ACC112 (cell line): ENCODE measurements around the gene TNN.
"Not testable (repeated sequence)": the region's sequence is repeated elsewhere in the genome, so short reads cannot be mapped to it uniquely, and the experiment has no call there.

Experiments used
- H2AFZ ChIP-seq: fragments of 200-600 bp; sonication (generic); one replicate; pipeline ENCODE4 v1.6.0; 2017; ENCODE audit warnings: antibody characterized with exemption, low read length; ENCODE audit not compliant: unreplicated experiment
- H3K27ac ChIP-seq: fragments of 200-600 bp; sonication (generic); 2 replicates; pipeline ENCODE4 v1.5.1; 2014; ENCODE audit warnings: low read depth, mild to moderate bottlenecking, antibody characterized with exemption, low read length, moderate library complexity
- H3K27me3 ChIP-seq: fragments of 200-600 bp; sonication (generic); 2 replicates; pipeline ENCODE4 v1.6.1; 2014; ENCODE audit warnings: mild to moderate bottlenecking, antibody characterized with exemption, low read length, moderate library complexity, mixed read lengths; ENCODE audit not compliant: insufficient read depth
- H3K36me3 ChIP-seq: fragments of 200-600 bp; sonication (generic); 2 replicates; pipeline ENCODE4 v1.6.1; 2016; ENCODE audit warnings: mild to moderate bottlenecking, antibody characterized with exemption, low read length, moderate library complexity, mixed read lengths; ENCODE audit not compliant: insufficient read depth
- H3K4me1 ChIP-seq: fragments of 200-600 bp; sonication (generic); one replicate; pipeline ENCODE4 v1.6.1; 2016; ENCODE audit warnings: low read length, mixed read lengths; ENCODE audit not compliant: insufficient read depth, unreplicated experiment, control insufficient read depth
- H3K4me3 ChIP-seq: fragments of 200-600 bp; sonication (generic); 2 replicates; pipeline ENCODE4 v1.5.1; 2014; ENCODE audit warnings: mild to moderate bottlenecking, low read depth, low read length
- H3K79me2 ChIP-seq: fragments of 200-600 bp; sonication (generic); one replicate; pipeline ENCODE4 v1.6.0; 2016; ENCODE audit warnings: low read length; ENCODE audit not compliant: control insufficient read depth, unreplicated experiment, insufficient read depth

Gene TNN

DNA sequence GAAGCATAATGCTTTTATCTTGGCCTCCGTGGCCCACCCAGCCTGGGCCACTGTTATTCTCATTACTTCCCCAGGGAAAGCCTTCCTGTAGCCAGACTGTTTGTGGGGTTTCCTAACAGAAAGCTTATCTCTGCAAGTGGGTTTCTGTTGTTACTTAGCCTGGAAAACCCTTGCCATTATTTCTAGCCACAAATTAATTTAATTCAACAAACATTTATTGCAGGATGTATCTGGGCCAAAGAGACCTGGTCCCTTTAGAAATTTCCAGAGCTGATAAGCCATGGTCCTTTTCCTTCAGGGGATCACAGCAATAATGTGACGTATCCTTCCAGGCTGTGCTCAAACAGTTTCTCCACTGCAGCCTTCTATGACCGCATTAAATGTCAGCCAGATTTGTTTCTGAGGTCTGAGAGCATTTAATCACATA, 20.9 kb downstream of the TNN start:
- Histone ChIP-seq H3K4me1 (no peaks in the 10 kb centered on the region), H2AFZ (no peak overlapping the region), H3K79me2 (no peaks in the 10 kb centered on the region), H3K27ac (no peak overlapping the region), H3K4me3 (no peak overlapping the region), H3K27me3 (peaks cover 12% of the 10 kb centered on the region), H3K36me3 (no peaks in the 10 kb centered on the region)

DNA sequence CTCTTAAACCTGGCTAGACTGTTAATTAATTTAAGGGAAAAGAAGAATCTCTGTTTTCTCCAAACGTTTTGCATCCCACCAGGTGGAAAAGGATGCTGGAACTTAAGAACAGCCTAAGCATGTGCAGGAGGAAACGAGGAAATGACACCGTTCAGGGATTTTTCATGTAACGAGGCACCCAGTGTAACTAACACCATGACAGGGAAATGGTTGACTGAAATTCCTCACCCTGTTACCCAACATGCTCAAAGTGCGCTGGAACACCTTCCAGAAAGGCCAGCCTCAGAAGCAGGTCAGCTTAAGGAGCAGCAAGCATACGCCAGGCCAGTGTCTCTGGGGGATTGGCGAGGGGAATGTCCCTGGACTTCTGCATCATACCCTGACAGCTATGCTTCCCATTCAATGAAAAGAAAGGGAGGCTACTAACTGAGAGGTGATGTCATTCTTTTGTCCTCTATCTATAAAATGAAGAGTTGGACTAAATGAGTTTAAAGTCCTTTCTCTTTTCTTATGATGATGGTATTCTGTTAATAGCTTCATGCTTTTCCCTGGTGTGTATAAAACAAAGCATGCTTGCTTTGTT, 21.6 kb downstream of the TNN start:
- H3K79me2 ChIP-seq, result no peaks in the 10 kb centered on the region
- H3K27me3 ChIP-seq, result peaks cover 12% of the 10 kb centered on the region
- H3K4me3 ChIP-seq, result no peak overlapping the region
- no peak overlapping the region for H2AFZ ChIP-seq
- H3K36me3 ChIP-seq, result no peaks in the 10 kb centered on the region
- H3K4me1 ChIP-seq, result no peaks in the 10 kb centered on the region
- no peak overlapping the region for H3K27ac ChIP-seq

DNA sequence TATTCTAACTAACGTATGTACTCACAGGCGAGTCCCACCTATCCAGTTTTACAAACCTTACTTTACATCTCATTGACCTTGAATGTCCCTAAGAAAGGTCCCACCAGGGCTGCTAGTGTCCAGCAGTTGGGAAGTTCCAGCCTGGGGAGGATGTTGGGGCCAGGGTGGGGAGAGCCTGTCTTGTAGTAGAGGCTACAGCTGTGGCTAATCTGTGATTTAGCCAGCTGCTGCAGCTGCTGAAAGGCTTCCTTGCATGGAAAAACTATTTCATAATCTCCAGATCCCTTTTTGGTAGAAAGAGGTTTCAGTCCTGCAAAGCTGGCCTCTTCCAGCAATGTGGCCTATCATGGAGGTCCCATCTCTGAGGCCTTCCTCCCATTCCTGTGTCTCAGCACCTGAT, 23.1 kb downstream of the TNN start:
- no peak overlapping the region for H2AFZ ChIP-seq
- H3K4me1 ChIP-seq, result no peaks in the 10 kb centered on the region
- H3K79me2 ChIP-seq, result no peaks in the 10 kb centered on the region
- H3K36me3 ChIP-seq, result no peaks in the 10 kb centered on the region
- H3K4me3 ChIP-seq, result no peak overlapping the region
- H3K27me3 ChIP-seq, result peaks cover 12% of the 10 kb centered on the region
- H3K27ac ChIP-seq, result no peak overlapping the region

DNA sequence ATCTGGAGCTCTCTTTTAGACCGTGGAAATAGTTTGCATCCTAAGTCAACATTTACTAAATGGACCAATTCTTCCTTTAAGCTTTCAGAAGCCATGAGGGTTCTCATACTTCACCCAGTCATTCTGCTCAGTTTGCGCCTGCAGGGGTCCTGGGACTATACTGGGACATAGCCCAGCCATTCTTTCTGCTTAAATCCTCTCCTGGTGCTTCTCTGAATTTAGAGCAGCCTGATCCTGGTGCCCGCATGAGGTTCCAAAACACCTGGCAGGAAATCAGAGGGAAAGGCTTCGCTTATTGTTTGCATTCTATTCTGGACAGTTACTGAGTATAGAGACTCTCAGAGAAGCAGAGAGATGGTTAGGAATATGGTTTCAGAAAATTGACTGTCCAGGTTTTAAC, 27.0 kb downstream of the TNN start:
- no peaks in the 10 kb centered on the region for H3K79me2 ChIP-seq
- H3K27me3 ChIP-seq, result no peaks in the 10 kb centered on the region; the same call in 1 of the 2 replicates
- no peak overlapping the region for H3K27ac ChIP-seq
- H3K4me1 ChIP-seq, result no peaks in the 10 kb centered on the region
- H3K36me3 ChIP-seq, result no peaks in the 10 kb centered on the region
- no peak overlapping the region for H2AFZ ChIP-seq
- no peak overlapping the region for H3K4me3 ChIP-seq

DNA sequence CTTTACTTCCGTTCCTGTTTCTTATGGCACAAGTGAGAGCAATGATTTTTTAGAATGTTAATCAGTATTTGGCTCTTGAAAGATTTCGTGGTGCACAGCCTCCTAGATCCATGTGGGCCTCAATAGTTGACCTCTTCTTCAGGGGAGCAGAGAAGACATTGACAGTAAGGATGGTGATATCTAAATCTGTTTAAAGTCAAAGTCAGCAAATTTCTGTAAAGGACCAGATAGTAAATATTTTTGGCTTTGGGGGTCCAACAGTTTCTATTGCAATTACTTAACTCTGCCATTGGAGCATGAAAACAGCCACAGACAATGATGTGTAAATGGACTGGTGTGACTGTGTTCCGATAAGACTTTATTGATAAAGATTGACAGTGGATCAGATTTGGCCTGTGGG, 27.4 kb downstream of the TNN start:
- H3K27ac ChIP-seq, result no peak overlapping the region
- no peak overlapping the region for H3K4me3 ChIP-seq
- no peaks in the 10 kb centered on the region; the same call in 1 of the 2 replicates for H3K27me3 ChIP-seq
- H3K36me3 ChIP-seq, result no peaks in the 10 kb centered on the region
- no peaks in the 10 kb centered on the region for H3K4me1 ChIP-seq
- no peak overlapping the region for H2AFZ ChIP-seq
- no peaks in the 10 kb centered on the region for H3K79me2 ChIP-seq

DNA sequence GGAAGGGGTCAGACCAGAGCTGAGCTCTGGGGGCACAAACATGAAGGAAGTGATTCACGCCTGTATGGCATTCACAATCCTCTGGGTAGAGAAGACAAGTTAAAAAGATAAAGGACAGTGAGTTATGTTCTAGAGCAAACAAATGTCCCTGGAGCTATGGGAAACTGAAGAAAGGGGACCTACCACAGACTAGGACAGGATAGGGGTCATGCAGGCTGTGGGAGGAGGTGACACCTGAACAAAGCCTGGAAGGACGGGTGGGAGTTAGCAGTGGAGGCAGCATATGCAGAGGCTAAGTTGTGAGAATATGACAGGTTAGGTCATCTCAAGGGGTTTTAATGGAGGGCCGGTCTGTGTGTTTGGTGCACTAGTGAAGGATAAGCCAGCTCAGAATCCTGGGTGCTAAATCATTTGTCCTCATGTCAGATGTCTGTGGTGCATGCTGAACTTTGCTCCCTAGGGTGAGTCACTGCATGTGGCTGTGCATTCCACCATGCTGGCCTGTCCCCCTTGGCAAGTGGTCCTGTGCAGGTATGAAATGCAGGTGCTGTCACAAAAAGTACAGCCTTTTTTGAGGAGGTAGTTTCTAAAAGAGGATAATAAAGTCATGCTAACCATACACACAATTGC, 28.5 kb downstream of the TNN start:
- Histone ChIP-seq H2AFZ (no peak overlapping the region), H3K27ac (no peak overlapping the region), H3K36me3 (no peaks in the 10 kb centered on the region), H3K27me3 (no peaks in the 10 kb centered on the region; the same call in 1 of the 2 replicates), H3K79me2 (no peaks in the 10 kb centered on the region), H3K4me3 (no peak overlapping the region), H3K4me1 (no peaks in the 10 kb centered on the region)

DNA sequence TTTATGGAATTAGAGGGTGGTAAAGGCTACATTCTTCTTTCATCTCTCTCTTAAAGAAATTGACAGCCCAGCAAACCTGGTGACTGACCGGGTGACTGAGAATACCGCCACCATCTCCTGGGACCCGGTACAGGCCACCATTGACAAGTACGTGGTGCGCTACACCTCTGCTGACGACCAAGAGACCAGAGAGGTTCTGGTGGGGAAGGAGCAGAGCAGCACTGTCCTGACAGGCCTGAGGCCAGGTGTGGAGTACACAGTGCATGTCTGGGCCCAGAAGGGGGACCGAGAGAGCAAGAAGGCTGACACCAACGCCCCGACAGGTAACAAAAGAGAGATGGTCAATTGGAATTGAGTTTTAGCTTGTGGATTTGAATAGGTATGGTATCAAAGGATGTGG, 29.7 kb downstream of the TNN start:
- Histone ChIP-seq H3K4me3 (no peak overlapping the region), H3K79me2 (no peaks in the 10 kb centered on the region), H2AFZ (no peak overlapping the region), H3K4me1 (no peaks in the 10 kb centered on the region), H3K36me3 (no peaks in the 10 kb centered on the region), H3K27ac (no peak overlapping the region), H3K27me3 (no peaks in the 10 kb centered on the region; the same call in 1 of the 2 replicates)

DNA sequence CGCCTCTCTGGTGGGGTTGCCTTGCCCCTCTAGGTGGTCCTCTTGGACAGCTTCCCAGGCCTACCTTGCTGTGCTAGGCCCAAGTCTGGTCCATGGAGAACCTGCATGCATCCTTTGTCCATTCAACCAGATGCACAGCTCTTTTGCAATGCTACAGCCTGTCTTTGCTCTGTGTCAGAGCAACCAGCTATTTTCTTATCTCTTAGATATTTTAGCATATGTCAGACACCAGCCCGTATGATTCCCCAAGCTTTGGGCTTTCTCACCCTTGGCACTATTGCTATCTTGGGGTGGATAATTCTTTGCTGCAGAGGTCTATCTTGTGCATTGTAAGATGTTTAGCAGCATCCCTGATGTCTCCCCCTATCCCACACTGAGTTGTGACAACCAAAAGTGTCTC, 32.3 kb downstream of the TNN start:
- H3K36me3 ChIP-seq, result no peaks in the 10 kb centered on the region
- no peaks in the 10 kb centered on the region for H3K79me2 ChIP-seq
- H3K27ac ChIP-seq, result no peak overlapping the region
- H2AFZ ChIP-seq, result no peak overlapping the region
- no peak overlapping the region for H3K4me3 ChIP-seq
- no peaks in the 10 kb centered on the region for H3K4me1 ChIP-seq
- no peaks in the 10 kb centered on the region; the same call in 1 of the 2 replicates for H3K27me3 ChIP-seq

DNA sequence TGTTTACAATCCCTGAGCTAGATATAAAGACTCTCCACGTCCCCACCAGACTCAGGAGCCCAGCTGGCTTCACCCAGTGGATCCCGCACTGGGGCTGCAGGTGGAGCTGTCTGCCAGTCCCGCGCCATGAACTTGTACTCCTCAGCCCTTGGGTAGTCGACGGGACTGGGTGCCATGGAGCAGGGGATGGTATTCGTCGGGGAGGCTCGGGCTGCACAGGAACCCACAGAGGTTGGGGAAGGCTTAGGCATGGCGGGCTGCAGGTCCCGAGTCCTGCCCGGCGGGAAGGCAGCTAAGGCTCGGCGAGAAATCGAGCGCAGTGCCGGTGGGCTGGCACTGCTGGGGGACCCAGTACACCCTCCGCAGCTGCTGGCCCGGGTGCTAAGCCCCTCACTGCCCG, 34.5 kb downstream of the TNN start:
- not testable (repeated sequence) for H3K27ac ChIP-seq, H2AFZ ChIP-seq, H3K79me2 ChIP-seq, H3K27me3 ChIP-seq, H3K4me1 ChIP-seq, H3K36me3 ChIP-seq, H3K4me3 ChIP-seq

DNA sequence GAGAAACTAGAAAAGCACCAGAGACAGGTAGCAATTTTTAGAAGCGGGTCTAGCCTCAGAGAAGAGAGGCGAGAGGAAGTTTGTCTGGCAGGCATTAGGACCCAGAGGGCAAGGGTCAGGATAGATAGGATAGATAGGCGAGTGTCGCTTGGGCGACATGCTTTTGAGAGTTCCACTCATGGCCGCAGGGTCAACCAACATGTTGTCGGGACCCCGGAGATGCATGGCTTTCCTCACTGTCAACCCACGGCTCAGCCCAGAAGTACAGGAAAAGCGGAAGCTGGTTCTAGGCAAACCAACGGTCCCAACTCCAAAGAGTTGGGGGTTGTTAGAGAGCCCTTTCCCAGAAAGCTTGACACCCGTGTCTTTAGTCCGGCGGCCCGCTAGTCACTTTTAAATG, 38.9 kb downstream of the TNN start:
- not testable (repeated sequence) for H3K4me1 ChIP-seq, H2AFZ ChIP-seq, H3K79me2 ChIP-seq, H3K27me3 ChIP-seq, H3K27ac ChIP-seq, H3K36me3 ChIP-seq, H3K4me3 ChIP-seq

DNA sequence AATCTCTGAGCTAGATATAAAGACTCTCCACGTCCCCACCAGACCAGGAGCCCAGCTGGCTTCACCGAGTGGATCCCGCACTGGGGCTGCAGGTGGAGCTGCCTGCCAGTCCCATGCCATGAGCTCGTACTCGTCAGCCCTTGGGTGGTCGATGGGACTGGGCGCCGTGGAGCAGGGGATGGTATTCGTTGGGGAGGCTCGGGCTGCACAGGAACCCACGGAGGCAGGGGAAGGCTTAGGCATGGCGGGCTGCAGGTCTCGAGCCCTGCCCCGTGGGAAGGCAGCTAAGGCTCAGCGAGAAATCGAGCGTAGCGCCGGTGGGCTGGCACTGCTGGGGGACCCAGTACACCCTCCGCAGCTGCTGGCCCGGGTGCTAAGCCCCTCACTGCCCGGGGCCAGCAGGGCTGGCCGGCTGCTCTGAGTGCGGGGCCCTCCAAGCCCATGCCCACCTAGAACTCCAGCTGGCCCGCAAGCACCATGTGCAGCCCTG, 40.7 kb downstream of the TNN start:
- H2AFZ ChIP-seq, H3K4me3 ChIP-seq, H3K27me3 ChIP-seq, H3K27ac ChIP-seq, H3K4me1 ChIP-seq, H3K79me2 ChIP-seq, H3K36me3 ChIP-seq: not testable (repeated sequence)
